Neutrophil (primary cell): ENCODE measurements around the gene TMEM41B.

Experiments
- H3K27ac ChIP-seq: fragments of 200-600 bp; sonication (generic); 2 replicates; pipeline ENCODE4 v1.5.1; 2016; ENCODE audit warnings: mild to moderate bottlenecking, moderate library complexity
- H3K27me3 ChIP-seq: fragments of 200-600 bp; sonication (generic); 2 replicates; pipeline ENCODE4 v1.6.0; 2016; ENCODE audit warnings: mild to moderate bottlenecking
- H3K36me3 ChIP-seq: fragments of 200-600 bp; sonication (generic); 2 replicates; pipeline ENCODE4 v1.5.1; 2017
- H3K4me1 ChIP-seq, 2 experiments: fragments of 200-600 bp in 1 of 2; sonication (generic) in 1 of 2; 1 replicate in 1 of 2; 2 replicates in 1 of 2; pipeline versions ENCODE4 v1.5.1 to v1.6.1; 2013 to 2016; ENCODE audit warnings: low read depth in 1 of 2, low read length in 1 of 2, mild to moderate bottlenecking in 1 of 2, moderate library complexity in 1 of 2; ENCODE audit not compliant: control insufficient read depth in 1 of 2, insufficient read depth in 1 of 2
- H3K4me3 ChIP-seq, 2 experiments: fragments of 200-600 bp in 1 of 2; sonication (generic) in 1 of 2; 1 replicate in 1 of 2; 2 replicates in 1 of 2; pipeline ENCODE4 v1.5.1; 2013 to 2016; ENCODE audit warnings: low read depth in 1 of 2, low read length in 1 of 2, mild to moderate bottlenecking in 1 of 2, moderate library complexity in 1 of 2
- H3K9me3 ChIP-seq: fragments of 200-600 bp; sonication (generic); 2 replicates; pipeline ENCODE4 v1.5.1; 2016
- CTCF ChIP-seq: fragments of 200-600 bp; sonication (generic); IDR thresholded peaks from 2 replicates; pipeline ENCODE4 v1.5.1; 2016; ENCODE audit warnings: antibody characterized with exemption

The TMEM41B gene

GRCh38 chr11:9310485-9311090 lies 3.8 kb downstream of the TMEM41B start:
- H3K4me1 ChIP-seq: peaks cover 19 to 20% of the 10 kb centered on the region in 2 experiments
- H3K4me3 ChIP-seq: no peak overlapping the region
- no peak for TF ChIP-seq CTCF
- no peaks in the 10 kb centered on the region for H3K27me3 ChIP-seq
- no peaks in the 10 kb centered on the region for H3K9me3 ChIP-seq
- no peak overlapping the region for H3K27ac ChIP-seq
- H3K36me3 ChIP-seq: no peaks in the 10 kb centered on the region

GRCh38 chr11:9304178-9304577 lies 10.2 kb downstream of the TMEM41B start:
- Histone ChIP-seq H3K36me3 (no peaks in the 10 kb centered on the region), H3K4me3 (no peak overlapping the region), H3K4me1 (no peaks in the 10 kb centered on the region), H3K27me3 (no peaks in the 10 kb centered on the region), H3K27ac (no peak overlapping the region), H3K9me3 (no peaks in the 10 kb centered on the region)
- no peak for TF ChIP-seq CTCF

- no peak overlapping the region for H3K4me3 ChIP-seq
- no peak for TF ChIP-seq CTCF
- H3K4me1 ChIP-seq: no peaks in the 10 kb centered on the region
- no peaks in the 10 kb centered on the region for H3K27me3 ChIP-seq
- no peaks in the 10 kb centered on the region for H3K9me3 ChIP-seq
- H3K27ac ChIP-seq: no peak overlapping the region
- H3K36me3 ChIP-seq: peaks cover 5% of the 10 kb centered on the region
Measured at GRCh38 chr11:9302448-9302847, 11.9 kb downstream of the TMEM41B start.

- H3K4me3 ChIP-seq: no peak overlapping the region
- H3K36me3 ChIP-seq: peaks cover 5% of the 10 kb centered on the region
- no peaks in the 10 kb centered on the region for H3K9me3 ChIP-seq
- no peaks in the 10 kb centered on the region for H3K27me3 ChIP-seq
- TF ChIP-seq CTCF: no peak
- no peaks in the 10 kb centered on the region for H3K4me1 ChIP-seq
- no peak overlapping the region for H3K27ac ChIP-seq
Measured at GRCh38 chr11:9301720-9302119, 12.7 kb downstream of the TMEM41B start.

- Histone ChIP-seq H3K9me3 (no peaks in the 10 kb centered on the region), H3K27me3 (no peaks in the 10 kb centered on the region), H3K4me3 (no peak overlapping the region), H3K4me1 (no peaks in the 10 kb centered on the region), H3K36me3 (peaks cover 7% of the 10 kb centered on the region), H3K27ac (no peak overlapping the region)
- TF ChIP-seq CTCF: no peak
Measured at GRCh38 chr11:9293646-9294045, 20.7 kb downstream of the TMEM41B start.
